Measurements from ENCODE around the gene KRTAP5-7.

The KRTAP5-7 gene

DNA sequence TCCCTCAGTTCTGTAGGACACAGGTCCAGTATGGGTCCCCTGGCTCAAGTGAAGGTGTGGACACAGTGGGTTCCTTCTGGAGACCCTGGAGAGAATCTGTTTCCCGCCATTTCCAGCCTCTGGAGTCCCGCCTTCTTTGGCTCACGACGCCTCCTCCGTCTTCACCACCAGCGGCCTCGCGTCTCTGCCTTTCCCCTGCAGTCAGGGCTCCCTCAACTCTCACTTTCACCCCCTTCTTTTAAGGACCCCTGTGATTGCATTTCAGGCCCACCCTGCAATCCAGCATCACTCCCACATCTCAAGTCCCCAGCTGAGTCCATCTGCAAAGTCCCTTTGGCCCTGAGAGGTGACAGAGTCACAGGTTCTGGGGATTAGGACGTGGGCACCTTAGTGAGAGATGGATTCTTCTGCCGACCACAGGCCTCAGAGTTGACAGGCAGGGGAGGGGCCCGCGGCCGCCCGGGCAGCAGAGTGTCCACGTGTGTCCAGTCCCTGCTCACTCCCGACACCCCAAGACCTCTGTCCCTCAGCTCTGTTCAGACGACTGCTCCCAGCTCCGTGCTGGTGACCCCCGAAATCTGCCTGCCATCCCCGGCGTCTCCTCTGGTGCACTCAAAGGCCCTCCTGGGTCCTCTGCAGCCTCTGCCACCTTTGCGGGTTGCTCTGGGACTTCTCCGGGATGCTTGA lies 36.9 kb upstream of the KRTAP5-7 start:
- H3K36me3 ChIP-seq (ENCODE audit: low read depth) = peaks cover 5% of the 10 kb centered on the region; the same call in 1 of the 2 replicates
- ATAC-seq (ENCODE audit: low read depth) = no peak
- no peaks in the 10 kb centered on the region for H3K4me1 ChIP-seq (ENCODE audit: insufficient read depth, poor library complexity, severe bottlenecking)
- H3K27ac ChIP-seq (ENCODE audit: poor library complexity, severe bottlenecking) = no peak overlapping the region
- H3K9me3 ChIP-seq (ENCODE audit: severe bottlenecking) = no peaks in the 10 kb centered on the region
- no peak for DNase-seq (ENCODE audit: low spot score)
- TF ChIP-seq, protein P1, sequence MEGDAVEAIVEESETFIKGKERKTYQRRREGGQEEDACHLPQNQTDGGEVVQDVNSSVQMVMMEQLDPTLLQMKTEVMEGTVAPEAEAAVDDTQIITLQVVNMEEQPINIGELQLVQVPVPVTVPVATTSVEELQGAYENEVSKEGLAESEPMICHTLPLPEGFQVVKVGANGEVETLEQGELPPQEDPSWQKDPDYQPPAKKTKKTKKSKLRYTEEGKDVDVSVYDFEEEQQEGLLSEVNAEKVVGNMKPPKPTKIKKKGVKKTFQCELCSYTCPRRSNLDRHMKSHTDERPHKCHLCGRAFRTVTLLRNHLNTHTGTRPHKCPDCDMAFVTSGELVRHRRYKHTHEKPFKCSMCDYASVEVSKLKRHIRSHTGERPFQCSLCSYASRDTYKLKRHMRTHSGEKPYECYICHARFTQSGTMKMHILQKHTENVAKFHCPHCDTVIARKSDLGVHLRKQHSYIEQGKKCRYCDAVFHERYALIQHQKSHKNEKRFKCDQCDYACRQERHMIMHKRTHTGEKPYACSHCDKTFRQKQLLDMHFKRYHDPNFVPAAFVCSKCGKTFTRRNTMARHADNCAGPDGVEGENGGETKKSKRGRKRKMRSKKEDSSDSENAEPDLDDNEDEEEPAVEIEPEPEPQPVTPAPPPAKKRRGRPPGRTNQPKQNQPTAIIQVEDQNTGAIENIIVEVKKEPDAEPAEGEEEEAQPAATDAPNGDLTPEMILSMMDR (IDR thresholded peaks at IDR 0.05; ENCODE audit: poor library complexity, severe bottlenecking) = no peak
- no peaks in the 10 kb centered on the region for H3K27me3 ChIP-seq (ENCODE audit: insufficient read depth, poor library complexity, severe bottlenecking)
- no peak overlapping the region for H3K4me3 ChIP-seq (ENCODE audit: severe bottlenecking)

DNA sequence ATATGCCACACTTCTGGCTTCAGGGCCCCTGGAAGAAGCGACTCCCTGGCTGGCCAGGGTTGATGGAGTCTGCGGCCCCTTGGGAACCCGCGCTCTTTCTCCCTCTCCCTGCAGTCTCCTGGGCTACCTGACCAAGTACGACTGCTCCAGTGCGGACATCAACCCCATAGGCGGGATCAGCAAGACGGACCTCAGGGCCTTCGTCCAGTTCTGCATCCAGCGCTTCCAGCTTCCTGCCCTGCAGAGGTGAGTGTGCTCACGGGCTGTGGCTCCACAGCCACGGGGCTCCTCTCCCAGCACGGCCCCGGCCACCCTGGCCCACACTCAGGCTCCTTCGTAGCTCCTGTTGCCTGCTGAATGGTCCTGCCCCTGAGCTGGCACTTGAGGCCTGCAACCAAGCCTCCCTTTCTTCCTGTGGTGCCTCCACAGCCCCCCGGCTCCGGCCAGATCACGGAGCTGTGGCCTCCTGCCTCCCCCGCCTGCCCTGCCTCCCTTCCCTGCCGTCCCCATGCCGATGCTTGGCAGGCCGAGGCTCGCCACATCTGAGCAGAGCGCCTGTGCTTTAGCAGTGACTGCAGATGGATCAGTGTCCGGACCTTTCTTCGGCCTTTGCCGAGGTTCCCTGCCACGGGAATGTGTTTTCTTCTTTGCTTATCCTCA lies 36.2 kb upstream of the KRTAP5-7 start:
- DNase-seq (ENCODE audit: low spot score) (peak; percentile 45), ATAC-seq (ENCODE audit: low read depth) (no peak)
- TF ChIP-seq, protein P1 (IDR thresholded peaks at IDR 0.05; ENCODE audit: poor library complexity, severe bottlenecking) = no peak
- no peak overlapping the region for H3K27ac ChIP-seq (ENCODE audit: poor library complexity, severe bottlenecking)
- H3K4me1 ChIP-seq (ENCODE audit: insufficient read depth, poor library complexity, severe bottlenecking) = no peaks in the 10 kb centered on the region
- H3K36me3 ChIP-seq (ENCODE audit: low read depth) = peaks cover 5% of the 10 kb centered on the region; the same call in 1 of the 2 replicates
- H3K4me3 ChIP-seq (ENCODE audit: severe bottlenecking) = no peak overlapping the region
- no peaks in the 10 kb centered on the region for H3K27me3 ChIP-seq (ENCODE audit: insufficient read depth, poor library complexity, severe bottlenecking)
- H3K9me3 ChIP-seq (ENCODE audit: severe bottlenecking) = no peaks in the 10 kb centered on the region

- Histone ChIP-seq H3K27ac (ENCODE audit: poor library complexity, severe bottlenecking) (no peak overlapping the region), H3K4me1 (ENCODE audit: insufficient read depth, poor library complexity, severe bottlenecking) (no peaks in the 10 kb centered on the region), H3K9me3 (ENCODE audit: severe bottlenecking) (no peaks in the 10 kb centered on the region), H3K4me3 (ENCODE audit: severe bottlenecking) (no peak overlapping the region), H3K27me3 (ENCODE audit: insufficient read depth, poor library complexity, severe bottlenecking) (no peaks in the 10 kb centered on the region), H3K36me3 (ENCODE audit: low read depth) (peaks cover 5% of the 10 kb centered on the region; the same call in 1 of the 2 replicates)
- TF ChIP-seq, protein P1 (IDR thresholded peaks at IDR 0.05; ENCODE audit: poor library complexity, severe bottlenecking) = no peak
- no peak for ATAC-seq (ENCODE audit: low read depth)
- peak; percentile 64 for DNase-seq (ENCODE audit: low spot score)
These were observed 35.5 kb upstream of the KRTAP5-7 start for GRCh38 chr11:71491531-71491930.

DNA sequence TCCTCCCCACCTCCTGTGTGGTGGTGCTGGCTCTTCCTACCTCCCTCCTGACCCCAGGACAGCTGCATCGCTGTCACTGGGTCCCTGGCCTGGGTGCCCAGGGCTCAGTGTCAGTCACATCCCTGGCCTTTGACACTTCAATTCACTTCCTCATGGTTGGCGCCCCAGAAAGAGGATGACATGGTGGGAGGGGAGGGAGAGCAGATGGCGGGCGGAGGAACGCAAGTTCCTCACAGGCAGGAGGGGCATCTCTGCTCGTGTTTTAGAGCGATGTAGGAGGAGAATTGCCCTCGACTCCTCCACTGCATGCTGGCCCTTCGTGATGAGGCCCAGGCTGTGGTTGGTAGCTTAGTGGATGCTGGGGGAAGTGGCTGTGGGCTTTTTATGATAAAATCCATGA lies 35.1 kb upstream of the KRTAP5-7 start:
- peaks cover 5% of the 10 kb centered on the region; the same call in 1 of the 2 replicates for H3K36me3 ChIP-seq (ENCODE audit: low read depth)
- H3K4me3 ChIP-seq (ENCODE audit: severe bottlenecking) = no peak overlapping the region
- no peaks in the 10 kb centered on the region for H3K27me3 ChIP-seq (ENCODE audit: insufficient read depth, poor library complexity, severe bottlenecking)
- H3K27ac ChIP-seq (ENCODE audit: poor library complexity, severe bottlenecking) = no peak overlapping the region
- DNase-seq (ENCODE audit: low spot score) (peak; percentile 20), ATAC-seq (ENCODE audit: low read depth) (no peak)
- TF ChIP-seq, protein P1 (IDR thresholded peaks at IDR 0.05; ENCODE audit: poor library complexity, severe bottlenecking) = no peak
- H3K9me3 ChIP-seq (ENCODE audit: severe bottlenecking) = no peaks in the 10 kb centered on the region
- no peaks in the 10 kb centered on the region for H3K4me1 ChIP-seq (ENCODE audit: insufficient read depth, poor library complexity, severe bottlenecking)

All from RWPE2 (cell line).